Measurements from ENCODE around the gene MPND.

The MPND gene

DNA sequence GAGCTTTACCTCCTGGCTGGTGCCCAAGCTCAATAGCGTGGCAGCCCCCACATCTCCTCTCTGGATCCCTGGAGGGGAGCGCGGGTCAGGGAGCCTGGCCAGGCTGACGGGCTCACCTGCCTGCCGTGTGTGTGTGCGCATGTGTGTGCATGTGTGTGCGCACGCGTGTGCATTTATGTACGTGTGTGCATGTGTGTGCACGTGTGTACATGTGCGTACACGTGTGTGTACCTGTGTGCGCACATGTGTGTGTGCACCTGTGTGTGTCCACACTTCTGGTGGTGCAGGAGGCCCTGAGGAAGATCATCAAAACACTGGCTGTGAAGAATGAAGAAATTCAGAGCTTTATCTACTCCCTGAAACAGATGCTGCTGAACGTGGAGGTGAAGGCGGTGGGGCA lies 37.7 kb upstream of the MPND start:
- TF ChIP-seq ZFX (IDR thresholded peaks at IDR 0.05; ENCODE audit: borderline replicate concordance): no peak
- TF ChIP-seq, protein P1, sequence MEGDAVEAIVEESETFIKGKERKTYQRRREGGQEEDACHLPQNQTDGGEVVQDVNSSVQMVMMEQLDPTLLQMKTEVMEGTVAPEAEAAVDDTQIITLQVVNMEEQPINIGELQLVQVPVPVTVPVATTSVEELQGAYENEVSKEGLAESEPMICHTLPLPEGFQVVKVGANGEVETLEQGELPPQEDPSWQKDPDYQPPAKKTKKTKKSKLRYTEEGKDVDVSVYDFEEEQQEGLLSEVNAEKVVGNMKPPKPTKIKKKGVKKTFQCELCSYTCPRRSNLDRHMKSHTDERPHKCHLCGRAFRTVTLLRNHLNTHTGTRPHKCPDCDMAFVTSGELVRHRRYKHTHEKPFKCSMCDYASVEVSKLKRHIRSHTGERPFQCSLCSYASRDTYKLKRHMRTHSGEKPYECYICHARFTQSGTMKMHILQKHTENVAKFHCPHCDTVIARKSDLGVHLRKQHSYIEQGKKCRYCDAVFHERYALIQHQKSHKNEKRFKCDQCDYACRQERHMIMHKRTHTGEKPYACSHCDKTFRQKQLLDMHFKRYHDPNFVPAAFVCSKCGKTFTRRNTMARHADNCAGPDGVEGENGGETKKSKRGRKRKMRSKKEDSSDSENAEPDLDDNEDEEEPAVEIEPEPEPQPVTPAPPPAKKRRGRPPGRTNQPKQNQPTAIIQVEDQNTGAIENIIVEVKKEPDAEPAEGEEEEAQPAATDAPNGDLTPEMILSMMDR (IDR thresholded peaks at IDR 0.05): no peak
- H3K27ac ChIP-seq: no peak overlapping the region

DNA sequence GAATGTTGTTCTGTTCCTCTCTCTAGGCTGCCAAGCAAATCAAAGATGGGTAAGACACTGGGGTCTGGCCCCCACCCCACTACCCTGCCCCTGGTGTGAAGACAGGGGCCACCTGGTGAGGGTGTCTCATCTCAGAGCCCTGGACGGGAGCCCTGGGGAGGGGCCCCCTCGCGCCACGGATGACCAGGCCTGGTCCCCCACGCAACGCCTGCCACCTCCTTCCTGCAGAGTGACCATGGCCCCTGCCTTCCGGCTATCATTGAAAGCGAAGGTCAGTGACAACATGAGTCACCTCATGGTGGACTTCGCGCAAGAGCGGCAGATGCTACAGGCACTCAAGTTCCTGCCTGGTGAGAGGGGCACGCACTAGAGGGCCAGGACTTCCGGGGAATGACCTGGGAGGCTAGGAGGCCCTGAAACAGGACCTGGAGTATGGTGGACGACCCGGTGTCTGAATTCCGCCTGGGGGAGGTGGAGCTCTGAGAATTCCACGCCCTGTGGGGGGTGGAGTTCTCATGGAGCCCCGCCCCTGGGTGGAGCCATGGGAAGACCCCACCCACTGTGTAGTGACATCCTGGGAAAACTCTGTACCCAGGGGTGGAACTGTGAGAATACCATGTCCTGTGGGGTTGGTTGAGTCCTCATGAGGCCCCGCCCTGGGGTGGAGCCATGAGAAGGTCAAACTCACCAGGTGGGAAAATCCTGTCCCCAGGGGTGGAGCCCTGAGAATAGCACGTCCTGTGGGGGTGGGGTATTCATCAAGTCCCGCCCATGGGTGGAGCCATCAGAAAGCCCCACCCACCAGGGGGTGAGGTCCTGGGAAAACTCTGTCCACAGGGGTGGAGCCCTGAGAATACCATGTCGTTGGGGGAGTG lies 32.9 kb upstream of the MPND start:
- no peak for TF ChIP-seq ZFX (IDR thresholded peaks at IDR 0.05; ENCODE audit: borderline replicate concordance)
- TF ChIP-seq, protein P1 (IDR thresholded peaks at IDR 0.05): no peak

DNA sequence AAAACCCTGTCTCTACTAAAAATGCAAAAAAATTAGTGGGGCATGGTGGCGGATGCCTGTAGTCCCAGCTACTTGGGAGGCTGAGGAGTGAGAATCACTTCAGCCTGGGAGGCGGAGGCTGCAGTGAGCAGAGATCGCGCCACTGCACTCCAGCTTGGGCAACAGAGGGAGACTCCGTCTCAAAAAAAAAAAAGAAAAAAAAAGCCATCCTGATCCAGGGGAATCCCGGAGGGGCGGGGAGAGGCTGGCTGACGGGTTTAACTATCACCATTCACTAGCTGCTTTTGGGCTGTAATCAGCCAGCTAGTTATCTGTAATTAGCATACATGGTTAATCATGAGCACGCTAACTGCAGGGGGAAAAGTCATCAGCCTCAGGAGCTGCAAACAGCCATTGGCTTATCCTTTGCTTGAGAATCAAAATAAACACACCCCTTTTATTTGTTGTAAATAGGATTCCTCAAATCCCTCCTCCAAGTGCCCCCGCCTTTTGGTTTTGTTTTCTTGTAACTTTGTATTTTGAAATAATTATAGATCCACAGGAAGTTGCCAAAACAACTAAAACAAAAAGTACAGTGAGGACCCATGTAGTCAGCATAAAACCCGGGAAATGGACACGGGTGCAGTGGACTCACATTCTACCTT lies 29.4 kb upstream of the MPND start:
- no peak overlapping the region for H3K27ac ChIP-seq
- TF ChIP-seq ZFX (IDR thresholded peaks at IDR 0.05; ENCODE audit: borderline replicate concordance): no peak

More for the DNA sequence above, 32.9 kb upstream of the MPND start:
- H3K27ac ChIP-seq: peak overlapping the region; percentile 34; the same call in 1 of the 2 replicates

DNA sequence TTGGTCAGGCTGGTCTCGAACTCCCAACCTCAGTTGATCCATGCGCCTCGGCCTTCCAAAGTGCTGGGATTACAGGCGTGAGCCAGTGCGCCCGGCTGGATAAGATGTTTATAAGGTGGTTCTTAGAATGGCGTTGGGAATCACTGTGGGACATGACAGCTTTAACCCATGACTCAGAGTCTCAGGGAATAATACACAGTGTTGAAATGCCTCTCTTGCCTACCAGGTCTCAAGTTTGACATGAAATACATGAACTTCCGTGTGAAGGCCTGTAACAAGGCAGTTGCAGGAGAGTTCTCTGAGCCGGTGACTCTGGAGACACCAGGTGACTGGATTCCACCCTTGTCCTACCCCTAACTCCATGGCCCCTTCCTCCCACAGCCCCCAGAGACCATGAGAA lies 26.4 kb upstream of the MPND start:
- TF ChIP-seq ZFX (IDR thresholded peaks at IDR 0.05; ENCODE audit: borderline replicate concordance): no peak
- TF ChIP-seq, protein P1 (IDR thresholded peaks at IDR 0.05): no peak
- H3K27ac ChIP-seq: no peak overlapping the region

DNA sequence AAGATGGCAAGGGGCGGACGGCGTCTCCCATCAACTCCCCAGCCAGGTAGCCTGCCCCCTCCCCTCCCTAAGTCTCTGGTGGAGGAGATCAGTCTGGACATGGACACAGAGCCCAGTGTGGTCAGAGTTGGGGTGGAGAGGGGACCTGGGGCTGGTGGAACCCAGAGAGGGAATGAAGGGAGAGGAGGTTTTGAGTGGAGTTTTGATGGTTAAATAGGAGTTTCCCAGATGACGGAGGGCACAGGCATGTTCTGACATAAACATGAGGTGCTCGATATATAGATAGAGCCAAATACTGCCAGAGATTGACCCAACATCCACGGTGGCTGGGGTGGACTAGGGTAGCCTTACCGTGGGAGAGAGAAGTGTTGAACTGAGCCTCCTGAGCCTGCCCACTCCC lies 24.9 kb upstream of the MPND start:
- no peak overlapping the region for H3K27ac ChIP-seq
- TF ChIP-seq ZFX (IDR thresholded peaks at IDR 0.05; ENCODE audit: borderline replicate concordance): no peak
- TF ChIP-seq, protein P1 (IDR thresholded peaks at IDR 0.05): no peak

DNA sequence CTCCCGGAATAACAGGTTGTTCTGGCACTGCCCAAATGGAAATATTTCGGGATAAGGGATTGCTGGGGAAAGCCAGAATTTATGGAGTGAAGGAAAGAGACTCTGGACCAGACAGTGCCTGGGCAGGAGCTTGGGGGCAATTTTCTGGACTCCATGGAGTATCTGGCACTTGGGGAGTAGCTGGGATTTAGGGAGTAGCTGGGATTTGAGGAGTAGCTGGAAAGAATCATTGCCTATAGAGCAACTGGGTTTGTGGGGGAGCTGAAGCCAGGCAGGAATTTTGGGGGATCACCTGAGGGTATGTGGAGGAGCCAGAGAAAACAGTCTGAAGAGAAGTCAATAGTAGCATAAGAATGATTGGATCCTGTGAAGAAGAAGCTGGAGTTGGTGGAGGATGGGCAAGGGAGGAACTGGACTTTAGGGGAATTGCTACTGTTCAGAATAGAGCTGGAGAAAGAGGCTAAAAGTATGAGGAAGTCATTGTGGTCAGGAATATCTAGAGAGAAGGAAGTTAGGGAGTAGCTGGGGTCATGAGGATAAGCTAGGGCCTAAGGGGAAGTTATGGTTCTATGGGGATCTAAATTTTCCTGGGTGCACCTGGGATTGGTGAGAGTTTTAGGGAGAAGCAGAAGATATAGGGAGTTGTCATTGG lies 24.2 kb upstream of the MPND start:
- no peak for TF ChIP-seq ZFX (IDR thresholded peaks at IDR 0.05; ENCODE audit: borderline replicate concordance)
- TF ChIP-seq, protein P1 (IDR thresholded peaks at IDR 0.05): no peak
- no peak overlapping the region for H3K27ac ChIP-seq

DNA sequence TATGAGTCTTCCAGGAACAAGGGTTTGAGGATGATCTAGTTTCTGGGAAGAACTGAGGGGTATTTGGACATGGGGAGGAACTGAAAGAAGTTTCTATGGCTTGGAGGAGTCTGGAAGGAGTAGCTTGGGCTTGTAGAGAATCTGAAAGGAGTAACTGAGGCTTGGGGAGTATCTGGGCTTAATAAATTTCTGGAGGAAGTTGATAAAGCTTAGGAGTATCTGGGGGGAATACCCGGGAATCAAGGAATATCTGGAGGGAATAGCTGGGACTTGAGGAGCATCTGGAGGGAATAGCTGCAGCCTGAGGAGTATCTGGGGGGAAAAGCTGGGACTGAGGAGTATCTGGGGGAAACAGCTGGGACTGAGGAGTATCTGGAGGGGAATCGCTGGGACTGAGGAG lies 22.9 kb upstream of the MPND start:
- TF ChIP-seq, protein P1 (IDR thresholded peaks at IDR 0.05): no peak
- TF ChIP-seq ZFX (IDR thresholded peaks at IDR 0.05; ENCODE audit: borderline replicate concordance): no peak
- no peak overlapping the region for H3K27ac ChIP-seq

All from 22Rv1 (cell line).